Caki2 (cell line): ENCODE results near the gene CRYBA2. TPM values are rescaled to one million over a fixed set of nuclear protein-coding genes. Genes with fewer than 3 reads are reported as not detected.

ENCODE experiments used
- DNase-seq: peaks from one replicate; pipeline ENCODE4 v3.0.0-alpha.2; 2015; ENCODE audit warnings: low read depth
- in situ Hi-C: cut with HindIII; loops from 2 replicates; pipeline ENCODE4 v1.10.0; 2016; ENCODE audit warnings: low sequenced_read_pairs, low pct_unique_long_range_greater_than_20kb, mixed read lengths
- total RNA-seq: library from RNA; depleted of rRNA; stranded (reverse); fragments of >200 nt; shearing (Covaris generic); gene quantifications from 2 replicates; pipeline ENCODE4 v1.2.3, GENCODE V29; 2014; ENCODE audit warnings: low replicate concordance

CRYBA2 gene
- total RNA-seq, 1 experiment from 2014 or later = not detected

- in situ Hi-C loops = no loop called here
- DNase-seq = no peak
Observed at GRCh38 chr2:219025637-219026585, 32.7 kb upstream of the CRYBA2 start.

GRCh38 chr2:219024059-219024458 lies 30.8 kb upstream of the CRYBA2 start:
- in situ Hi-C loops = no loop called here
- DNase-seq = no peak

GRCh38 chr2:219023045-219023605 lies 29.9 kb upstream of the CRYBA2 start:
- in situ Hi-C loops = no loop called here

GRCh38 chr2:219022616-219023015 lies 29.4 kb upstream of the CRYBA2 start:
- no peak for DNase-seq

More at GRCh38 chr2:219023045-219023605, 29.9 kb upstream of the CRYBA2 start:
- DNase-seq = no peak

GRCh38 chr2:219022041-219022440 lies 28.8 kb upstream of the CRYBA2 start:
- DNase-seq = no peak
- in situ Hi-C loops = no loop called here

More at GRCh38 chr2:219022616-219023015, 29.4 kb upstream of the CRYBA2 start:
- in situ Hi-C loops = no loop called here

- in situ Hi-C loops = no loop called here
- DNase-seq = no peak
Observed at GRCh38 chr2:219021591-219021990, 28.4 kb upstream of the CRYBA2 start.

GRCh38 chr2:219020604-219021365 lies 27.6 kb upstream of the CRYBA2 start:
- in situ Hi-C loops = no loop called here

GRCh38 chr2:219019436-219019835 lies 26.2 kb upstream of the CRYBA2 start:
- DNase-seq = no peak
- in situ Hi-C loops = no loop called here

More at GRCh38 chr2:219020604-219021365, 27.6 kb upstream of the CRYBA2 start:
- DNase-seq = no peak

GRCh38 chr2:219018726-219019125 lies 25.5 kb upstream of the CRYBA2 start:
- no peak for DNase-seq
- in situ Hi-C loops = no loop called here

- in situ Hi-C loops = no loop called here
- no peak for DNase-seq
Observed at GRCh38 chr2:219018286-219018685, 25.1 kb upstream of the CRYBA2 start.

GRCh38 chr2:219017201-219017931 lies 24.1 kb upstream of the CRYBA2 start:
- no peak for DNase-seq
- in situ Hi-C loops = no loop called here

GRCh38 chr2:219016721-219017120 lies 23.5 kb upstream of the CRYBA2 start:
- no peak for DNase-seq
- in situ Hi-C loops = no loop called here

- DNase-seq = no peak
- in situ Hi-C loops = no loop called here
Observed at GRCh38 chr2:219010873-219011272, 17.7 kb upstream of the CRYBA2 start.

- in situ Hi-C loops = no loop called here
- no peak for DNase-seq
Observed at GRCh38 chr2:219010162-219010756, 17.0 kb upstream of the CRYBA2 start.

- in situ Hi-C loops = no loop called here
Observed at GRCh38 chr2:219009294-219009693, 16.1 kb upstream of the CRYBA2 start.

GRCh38 chr2:219003979-219004378 lies 10.8 kb upstream of the CRYBA2 start:
- no peak for DNase-seq
- in situ Hi-C loops = no loop called here

More at GRCh38 chr2:219009294-219009693, 16.1 kb upstream of the CRYBA2 start:
- DNase-seq = no peak

GRCh38 chr2:219003267-219003634 lies 10.0 kb upstream of the CRYBA2 start:
- no peak for DNase-seq
- in situ Hi-C loops = no loop called here
